HG02678 (cell line): Measurements from ENCODE around the gene TOB1.
A peak's percentile ranks its signal among the peaks of the same experiment; 100 is the strongest.

Experiments used
- ATAC-seq: cut with Tn5 transposase; IDR thresholded peaks from one replicate; pipeline ENCODE4 v1.9.1; 2021; ENCODE audit warnings: mild to moderate bottlenecking, moderate library complexity; ENCODE audit not compliant: unreplicated experiment

Gene TOB1

GRCh38 chr17:50866261-50866949 lies at the start of gene TOB1:
Gene TOB1 (minus strand): TSS chr17:50866354. CDS start chr17:50864017, 2,337 bp downstream.
- ATAC-seq: peak; percentile 69

- no peak for ATAC-seq
These were observed 48.4 kb upstream of the TOB1 start for GRCh38 chr17:50914505-50915063.

GRCh38 chr17:50913120-50913519 lies 47.0 kb upstream of the TOB1 start:
- ATAC-seq: no peak

GRCh38 chr17:50911890-50912289 lies 45.7 kb upstream of the TOB1 start:
- no peak for ATAC-seq

- no peak for ATAC-seq
These were observed 45.3 kb upstream of the TOB1 start for GRCh38 chr17:50911450-50911849.

- ATAC-seq: no peak
These were observed 43.8 kb upstream of the TOB1 start for GRCh38 chr17:50909765-50910605.

GRCh38 chr17:50908860-50909764 lies 43.0 kb upstream of the TOB1 start:
- ATAC-seq: no peak

- ATAC-seq: no peak
These were observed 42.1 kb upstream of the TOB1 start for GRCh38 chr17:50908140-50908859.

GRCh38 chr17:50906443-50906842 lies 40.3 kb upstream of the TOB1 start:
- ATAC-seq: no peak

- no peak for ATAC-seq
These were observed 39.3 kb upstream of the TOB1 start for GRCh38 chr17:50905460-50905803.

- no peak for ATAC-seq
These were observed 38.6 kb upstream of the TOB1 start for GRCh38 chr17:50904518-50905459.

GRCh38 chr17:50903604-50904517 lies 37.7 kb upstream of the TOB1 start:
- no peak for ATAC-seq

- no peak for ATAC-seq
These were observed 36.5 kb upstream of the TOB1 start for GRCh38 chr17:50902372-50903353.

GRCh38 chr17:50900383-50900892 lies 34.3 kb upstream of the TOB1 start:
- no peak for ATAC-seq

- ATAC-seq: no peak
These were observed 33.6 kb upstream of the TOB1 start for GRCh38 chr17:50899559-50900319.

- ATAC-seq: no peak
These were observed 32.9 kb upstream of the TOB1 start for GRCh38 chr17:50899005-50899460.
